ENCODE measurements around the gene TNFRSF1A.

TNFRSF1A gene

GRCh38 chr12:6323995-6324711, 17.7 kb downstream of the TNFRSF1A start:
- DNase-seq (ENCODE audit: low read depth, low spot score): no peak

DNA sequence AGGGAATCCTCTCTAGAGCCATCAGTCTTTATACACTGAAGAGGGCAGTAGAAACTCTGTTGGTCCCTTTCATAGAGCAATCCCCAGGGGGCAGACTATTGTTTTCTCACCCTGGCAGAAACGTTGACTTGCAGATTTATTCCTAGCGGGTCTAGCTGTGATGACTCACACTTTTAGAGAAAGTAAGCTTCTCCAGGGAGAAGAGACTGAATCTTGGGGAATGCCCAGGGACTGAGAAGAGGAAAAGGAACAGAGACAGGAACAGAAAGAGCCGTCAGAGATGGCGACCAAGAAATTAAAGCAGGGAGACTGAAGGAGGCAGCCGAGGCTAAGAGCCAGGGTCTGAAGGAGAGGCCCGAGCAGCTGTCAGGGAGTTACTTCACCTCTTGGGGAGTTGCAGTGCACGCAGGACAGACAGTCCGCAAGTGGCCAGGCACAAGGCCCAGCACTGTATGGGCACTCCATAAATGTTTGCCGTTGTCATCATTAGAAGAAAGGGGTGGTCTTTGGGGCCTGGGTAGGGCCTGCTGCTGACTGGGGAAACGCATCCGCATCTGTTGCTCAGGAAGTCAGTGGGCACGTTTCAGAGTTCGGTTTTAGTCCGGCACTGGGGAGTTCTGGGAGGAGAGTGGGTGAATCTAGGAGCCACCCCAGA, 18.4 kb downstream of the TNFRSF1A start:
- DNase-seq (ENCODE audit: low read depth, low spot score): peak; percentile 92

- DNase-seq (ENCODE audit: low read depth, low spot score): no peak
Observed at GRCh38 chr12:6322969-6323339, 18.9 kb downstream of the TNFRSF1A start.

GRCh38 chr12:6322352-6322751, 19.5 kb downstream of the TNFRSF1A start:
- peak; percentile 41 for DNase-seq (ENCODE audit: low read depth, low spot score)

- DNase-seq (ENCODE audit: low read depth, low spot score): no peak
Observed at GRCh38 chr12:6321905-6322304, 20.0 kb downstream of the TNFRSF1A start.

GRCh38 chr12:6319446-6319845, 22.4 kb downstream of the TNFRSF1A start:
- DNase-seq (ENCODE audit: low read depth, low spot score): peak; percentile 4

DNA sequence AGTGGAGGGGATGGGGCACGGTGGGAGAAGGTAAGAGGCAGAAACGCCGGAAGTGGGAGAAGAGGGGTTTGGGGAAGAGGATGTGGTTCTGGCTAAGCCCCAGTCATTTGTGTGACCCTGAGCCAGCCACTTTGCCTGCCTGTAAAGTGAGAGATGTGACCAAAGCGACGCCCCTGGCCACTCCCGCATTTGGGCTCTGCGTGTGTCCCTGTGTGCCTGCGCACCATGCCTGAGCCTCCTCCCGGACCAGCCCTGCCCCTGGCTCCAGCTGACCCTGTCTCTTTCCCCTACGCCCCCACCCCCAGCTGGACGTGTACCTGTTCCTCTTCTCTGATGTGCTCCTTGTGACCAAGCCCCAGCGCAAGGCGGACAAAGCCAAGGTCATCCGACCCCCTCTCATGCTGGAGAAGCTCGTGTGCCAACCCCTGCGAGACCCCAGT, 23.4 kb downstream of the TNFRSF1A start:
- DNase-seq (ENCODE audit: low read depth, low spot score): no peak

DNA sequence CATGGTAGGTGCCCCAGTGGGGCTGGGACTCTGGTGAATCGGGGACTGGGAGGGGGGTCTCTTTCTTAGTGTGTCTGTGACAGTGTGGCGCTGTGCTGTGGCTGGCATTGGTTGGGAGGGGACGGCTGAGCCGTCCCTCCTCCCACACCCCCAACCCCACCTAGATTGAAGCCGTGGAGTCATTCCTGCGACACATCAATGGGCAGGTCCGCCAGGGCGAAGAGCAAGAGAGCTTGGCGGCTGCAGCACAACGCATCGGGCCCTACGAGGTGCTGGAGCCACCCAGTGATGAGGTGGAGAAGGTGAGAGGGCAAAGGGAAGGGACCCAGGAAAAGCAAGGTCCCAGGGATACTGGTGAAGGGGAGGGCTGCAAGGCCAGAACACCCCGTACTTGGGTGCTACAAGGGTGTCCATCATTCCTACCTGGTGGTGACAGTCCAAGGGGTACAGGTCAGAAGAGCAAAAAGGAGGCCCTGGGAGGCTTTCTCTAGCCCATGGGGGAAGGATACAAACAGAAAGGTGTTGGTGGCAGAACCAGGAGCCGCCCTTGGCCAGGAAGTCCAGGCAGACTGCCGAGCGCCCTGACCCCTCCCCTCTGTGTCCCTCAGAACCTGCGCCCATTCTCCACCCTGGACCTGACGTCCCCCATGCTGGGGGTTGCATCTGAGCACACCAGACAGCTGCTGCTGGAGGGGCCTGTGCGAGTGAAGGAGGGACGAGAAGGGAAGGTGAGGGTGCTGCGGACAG, 24.0 kb downstream of the TNFRSF1A start:
- DNase-seq (ENCODE audit: low read depth, low spot score): peak; percentile 10

DNA sequence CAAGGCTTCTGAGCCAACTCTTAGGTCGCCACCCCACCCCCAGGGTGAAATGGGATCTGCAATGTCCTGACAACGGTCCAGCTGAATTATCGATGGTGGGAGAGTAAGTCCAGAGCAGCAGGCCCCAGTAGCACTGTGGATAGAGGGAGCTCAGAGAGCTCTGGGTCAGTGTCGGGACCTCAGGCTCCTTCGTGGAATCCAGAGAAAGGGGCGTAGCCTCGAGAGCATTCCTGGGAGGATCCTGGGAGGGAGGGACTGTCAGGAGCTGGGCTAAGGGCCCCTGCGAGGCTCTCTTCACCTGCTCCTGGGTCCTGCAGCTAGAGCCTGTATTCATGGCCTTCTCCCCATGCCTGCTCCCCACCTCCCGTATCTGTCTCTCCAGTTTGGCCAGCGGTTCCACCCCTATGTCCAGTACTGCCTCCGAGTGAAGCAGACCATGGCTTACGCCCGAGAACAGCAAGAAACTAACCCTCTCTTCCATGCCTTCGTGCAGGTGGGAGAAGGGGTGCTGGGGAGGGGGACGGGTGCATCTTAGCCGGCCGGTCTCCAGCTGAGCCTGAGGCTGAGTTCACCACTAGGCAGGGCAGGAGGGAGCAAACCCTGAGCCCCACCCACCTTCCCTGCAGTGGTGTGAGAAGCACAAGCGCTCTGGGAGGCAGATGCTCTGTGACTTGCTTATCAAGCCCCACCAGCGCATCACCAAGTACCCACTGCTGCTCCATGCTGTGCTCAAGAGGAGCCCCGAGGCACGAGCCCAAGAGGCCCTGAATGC, 24.8 kb downstream of the TNFRSF1A start:
- DNase-seq (ENCODE audit: low read depth, low spot score): peak; percentile 13

DNA sequence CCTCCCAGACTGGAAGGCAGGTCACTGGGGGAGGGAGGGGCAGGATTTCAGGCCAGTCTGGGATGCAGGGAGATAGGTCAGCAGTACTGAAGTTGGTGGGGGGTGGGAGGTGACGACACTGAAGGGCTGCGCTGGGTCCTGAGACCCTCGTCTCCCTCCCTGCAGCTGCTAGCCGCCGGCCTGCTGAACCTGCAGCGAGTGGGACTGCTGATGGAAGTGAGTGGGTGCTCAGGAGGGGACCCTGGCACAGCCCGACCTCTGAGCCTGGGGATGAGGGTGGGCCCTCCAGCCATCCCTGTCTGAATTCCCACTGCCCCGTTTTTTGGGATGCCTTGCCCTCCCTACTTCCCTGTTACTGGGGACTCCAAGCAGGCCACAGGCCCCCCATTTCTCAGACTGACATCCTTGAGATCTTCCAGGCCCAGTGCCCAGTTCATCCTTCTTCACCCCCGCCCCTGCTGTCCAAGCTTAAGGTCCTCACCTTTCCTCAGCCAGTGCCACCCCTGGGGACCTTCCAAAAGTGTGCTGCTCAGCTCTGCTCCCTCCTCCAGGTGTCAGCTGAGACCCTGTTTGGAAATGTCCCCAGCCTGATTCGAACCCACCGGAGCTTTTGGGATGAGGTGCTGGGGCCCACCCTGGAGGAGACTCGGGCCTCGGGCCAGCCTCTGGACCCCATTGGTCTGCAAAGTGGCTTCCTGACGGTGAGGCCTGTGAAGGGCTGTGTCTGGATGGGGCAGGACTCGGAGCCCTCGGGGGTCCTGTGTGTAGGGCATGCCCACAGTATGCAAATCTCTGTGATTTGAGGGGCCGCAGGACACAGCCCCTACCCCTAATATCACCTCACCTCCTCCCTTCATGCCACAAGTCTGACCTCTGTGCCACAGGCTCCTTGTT, 25.9 kb downstream of the TNFRSF1A start:
- DNase-seq (ENCODE audit: low read depth, low spot score): peak; percentile 4

DNA sequence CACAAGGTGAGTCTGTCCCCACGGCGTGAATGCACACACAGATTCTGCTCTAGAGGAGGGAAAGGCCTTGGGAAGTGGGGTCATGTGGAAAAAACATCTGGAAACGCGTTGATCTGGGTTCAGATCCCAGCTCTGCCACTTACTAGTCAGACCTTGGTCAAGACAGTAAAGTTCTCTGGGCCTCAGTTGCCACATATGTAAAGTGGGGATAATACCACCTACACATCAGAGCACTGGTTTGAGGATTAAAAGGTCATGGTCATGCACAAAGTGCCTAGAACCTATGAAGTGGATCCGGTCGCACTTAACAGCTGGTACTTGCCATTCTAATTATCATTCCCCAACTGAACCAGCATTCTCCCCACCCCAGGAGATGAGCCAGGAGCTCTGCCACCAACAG, 26.7 kb downstream of the TNFRSF1A start:
- peak; percentile 1 for DNase-seq (ENCODE audit: low read depth, low spot score)

- peak; percentile 19 for DNase-seq (ENCODE audit: low read depth, low spot score)
Observed at GRCh38 chr12:6314776-6315175, 27.1 kb downstream of the TNFRSF1A start.

DNA sequence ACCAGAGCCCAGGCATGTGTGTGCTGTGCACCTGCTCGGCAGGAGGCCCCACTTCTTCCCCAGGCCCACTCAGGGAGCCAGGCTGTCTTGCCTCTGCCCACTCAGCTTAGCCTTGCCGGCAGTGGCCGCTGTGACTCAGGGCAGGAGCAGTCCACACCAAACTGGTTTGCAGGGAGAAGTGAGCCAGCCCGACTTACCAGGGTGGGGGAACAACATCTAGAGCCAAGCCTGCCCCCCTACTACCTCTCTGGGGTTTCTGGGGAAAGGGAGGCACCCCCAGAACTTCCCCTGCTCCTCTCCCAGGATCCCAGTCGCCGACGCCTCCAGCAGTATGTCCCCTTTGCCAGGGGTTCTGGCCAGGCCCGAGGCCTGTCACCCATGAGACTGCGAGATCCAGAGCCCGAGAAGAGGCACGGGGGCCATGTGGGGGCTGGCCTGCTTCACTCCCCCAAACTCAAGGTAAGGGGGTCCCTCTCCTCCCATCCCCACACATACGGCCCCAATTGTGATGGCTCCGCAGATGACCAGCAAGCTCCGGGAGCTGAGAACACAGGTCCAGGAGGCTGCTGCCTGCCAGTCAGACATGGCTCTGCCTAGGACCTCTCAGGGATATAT, 28.4 kb downstream of the TNFRSF1A start:
- DNase-seq (ENCODE audit: low read depth, low spot score): peak; percentile 0

- DNase-seq (ENCODE audit: low read depth, low spot score): peak; percentile 67
Observed at GRCh38 chr12:6312529-6313325, 29.1 kb downstream of the TNFRSF1A start.

DNA sequence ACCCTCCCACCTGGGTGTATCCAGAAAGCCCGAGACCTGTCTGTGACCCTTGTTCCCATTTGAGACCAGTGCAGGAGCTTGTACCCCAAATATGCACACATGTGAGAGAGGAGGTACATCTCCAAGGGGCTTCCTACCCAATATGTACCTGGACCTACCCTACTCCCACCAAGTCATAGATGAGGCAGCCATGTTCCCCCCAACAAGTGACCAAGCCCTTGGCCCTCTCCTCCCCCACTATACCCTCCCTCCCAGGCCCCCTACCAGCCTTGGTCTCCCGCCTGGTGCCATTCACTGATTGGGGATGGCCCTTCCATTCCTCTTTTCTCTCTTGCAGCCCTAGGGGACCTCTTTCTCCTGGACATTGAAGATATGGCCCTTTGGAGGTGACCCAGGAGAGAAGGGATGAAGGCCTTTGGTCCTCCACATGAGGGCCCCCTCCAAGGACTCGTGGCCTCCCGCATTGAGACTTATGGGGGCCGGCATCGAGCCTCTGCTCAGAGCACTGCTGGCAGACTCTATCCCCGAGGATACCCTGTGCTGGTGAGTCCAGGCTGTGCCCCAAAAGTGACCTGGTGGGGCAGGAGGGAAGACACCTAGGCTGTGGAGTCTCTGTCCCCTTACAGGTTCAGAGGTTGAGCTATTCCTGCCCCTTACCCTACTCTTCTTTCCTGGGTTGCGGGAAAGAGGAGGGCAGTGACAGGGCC, 29.9 kb downstream of the TNFRSF1A start:
- DNase-seq (ENCODE audit: low read depth, low spot score): peak; percentile 0

- DNase-seq (ENCODE audit: low read depth, low spot score): peak; percentile 2
Observed at GRCh38 chr12:6310771-6311610, 30.9 kb downstream of the TNFRSF1A start.

- no peak for DNase-seq (ENCODE audit: low read depth, low spot score)
Observed at GRCh38 chr12:6307529-6307928, 34.3 kb downstream of the TNFRSF1A start.

All from astrocyte of the hippocampus (primary cell).